Endodermal cell (in vitro differentiated cells): ENCODE results near the gene SLC1A7. TPM values are rescaled to one million over a fixed set of nuclear protein-coding genes. Genes with fewer than 3 reads are reported as not detected.

Experiments
- DNase-seq: peaks from one replicate; pipeline ENCODE4 v3.0.0-alpha.2; 2017
- H3K27ac ChIP-seq: 2 replicates; pipeline ENCODE4 v1.5.1; 2013; ENCODE audit warnings: mild to moderate bottlenecking, low read depth, low read length, moderate library complexity
- H3K27me3 ChIP-seq: 2 replicates; pipeline ENCODE4 v1.6.1; 2013; ENCODE audit warnings: mild to moderate bottlenecking, low read length, moderate library complexity; ENCODE audit not compliant: insufficient read depth, control insufficient read depth, poor library complexity, severe bottlenecking
- H3K36me3 ChIP-seq: 2 replicates; pipeline ENCODE4 v1.7.0; 2013; ENCODE audit warnings: mild to moderate bottlenecking, low read length, moderate library complexity; ENCODE audit not compliant: control insufficient read depth, insufficient read depth
- H3K4me1 ChIP-seq: one replicate; pipeline ENCODE4 v1.7.0; 2013; ENCODE audit warnings: low read length; ENCODE audit not compliant: control insufficient read depth, insufficient read depth
- H3K4me3 ChIP-seq: 2 replicates; pipeline ENCODE4 v1.5.1; 2013; ENCODE audit warnings: mild to moderate bottlenecking, low read length, moderate library complexity
- H3K9ac ChIP-seq: 2 replicates; pipeline ENCODE4 v1.6.1; 2013; ENCODE audit warnings: mild to moderate bottlenecking, low read length, moderate library complexity; ENCODE audit not compliant: poor library complexity, severe bottlenecking; ENCODE audit errors: extremely low read depth
- H3K9me3 ChIP-seq: 2 replicates; pipeline ENCODE4 v1.6.1; 2013; ENCODE audit warnings: mild to moderate bottlenecking, low read length, moderate library complexity; ENCODE audit not compliant: control insufficient read depth
- H3K27ac Mint-ChIP-seq: 2 replicates; pipeline ENCODE4 v1.8.0; 2020; ENCODE audit warnings: mixed read lengths
- H3K27me3 Mint-ChIP-seq: 2 replicates; pipeline ENCODE4 v1.8.0; 2021; ENCODE audit warnings: mild to moderate bottlenecking, mixed read lengths; ENCODE audit not compliant: insufficient read depth
- H3K36me3 Mint-ChIP-seq: 2 replicates; pipeline ENCODE4 v1.8.0; 2020; ENCODE audit warnings: low read depth, mixed read lengths
- H3K4me1 Mint-ChIP-seq: 2 replicates; pipeline ENCODE4 v1.8.0; 2020; ENCODE audit warnings: mixed read lengths
- H3K4me3 Mint-ChIP-seq: 2 replicates; pipeline ENCODE4 v1.8.0; 2020; ENCODE audit warnings: mild to moderate bottlenecking, moderate library complexity, mixed read lengths
- H3K9me3 Mint-ChIP-seq: 2 replicates; pipeline ENCODE4 v1.8.0; 2020; ENCODE audit warnings: mild to moderate bottlenecking, mixed read lengths
- CTCF ChIP-seq: fragments of 200-600 bp; sonication (generic); conservative IDR thresholded peaks from 2 replicates; pipeline ENCODE4 v1.5.0; 2021; ENCODE audit warnings: antibody characterized with exemption, mild to moderate bottlenecking
- WGBS, 2 experiments: methylation state at CpG; one replicate each; pipeline versions ENCODE4 v1.1.5 to v1.1.7; 2013; ENCODE audit warnings: missing lambda C conversion rate in 2 of 2, mixed read lengths in 1 of 2; ENCODE audit not compliant: insufficient coverage in 1 of 2, insufficient read length in 1 of 2; 5-methylcytosine and 5-hydroxymethylcytosine counted together
- total RNA-seq, 2 donors: library from RNA; stranded (reverse); fragmentation: NEBNext Ultra II Directional in 1 of 2; extraction: Animal tissue kit (Norgen Biotek cat#: 25700) in 1 of 2; gene quantifications; 2 replicates in 1 of 2; 3 replicates in 1 of 2; pipeline ENCODE4 v1.2.1, GENCODE V29; 2021

SLC1A7 gene
- total RNA-seq, 2 donors from 2014 or later, result 1.7 to 2.3 TPM

- Histone ChIP-seq H3K9ac (no peak overlapping the region), H3K4me3 (no peak overlapping the region), H3K36me3 (no peaks in the 10 kb centered on the region), H3K9me3 (no peaks in the 10 kb centered on the region), H3K4me1 (no peaks in the 10 kb centered on the region), H3K27ac (no peak overlapping the region), H3K27me3 (peaks cover 54% of the 10 kb centered on the region)
- DNase-seq, result no peak
- H3K4me3 Mint-ChIP-seq, result no peak overlapping the region
- WGBS, 2 experiments, result 92 to 97% methylated on average over 2 of the region's 2 CpGs
- peaks cover 14% of the 10 kb centered on the region for H3K4me1 Mint-ChIP-seq
- no peaks in the 10 kb centered on the region for H3K9me3 Mint-ChIP-seq
- peaks cover 53% of the 10 kb centered on the region for H3K27me3 Mint-ChIP-seq
- peaks cover 3% of the 10 kb centered on the region for H3K36me3 Mint-ChIP-seq
- no peak overlapping the region for H3K27ac Mint-ChIP-seq
- TF ChIP-seq CTCF, result no peak
Observed at GRCh38 chr1:53057127-53057526, 85.3 kb downstream of the SLC1A7 start.

GRCh38 chr1:53051676-53052075 is 90.8 kb downstream of the SLC1A7 start:
- no peaks in the 10 kb centered on the region for H3K9me3 Mint-ChIP-seq
- peaks cover 2% of the 10 kb centered on the region for H3K27me3 Mint-ChIP-seq
- H3K4me1 Mint-ChIP-seq, result peaks cover 36% of the 10 kb centered on the region

GRCh38 chr1:53050310-53050709 is 92.1 kb downstream of the SLC1A7 start:
- Mint-ChIP-seq H3K27ac (no peak overlapping the region), H3K4me3 (no peak overlapping the region), H3K4me1 (peaks cover 36% of the 10 kb centered on the region), H3K9me3 (no peaks in the 10 kb centered on the region), H3K27me3 (no peaks in the 10 kb centered on the region), H3K36me3 (peaks cover 3% of the 10 kb centered on the region)
- no peak for TF ChIP-seq CTCF
- Histone ChIP-seq H3K27me3 (no peaks in the 10 kb centered on the region), H3K27ac (no peak overlapping the region), H3K9ac (no peak overlapping the region), H3K36me3 (no peaks in the 10 kb centered on the region), H3K4me1 (peaks cover 6% of the 10 kb centered on the region), H3K9me3 (no peaks in the 10 kb centered on the region), H3K4me3 (no peak overlapping the region)
- WGBS, 2 experiments, result 92% methylated on average over 2 of the region's 2 CpGs; no CpG with 5 or more reads in 1 of the 2 experiments
- peak; percentile 6 for DNase-seq

More at GRCh38 chr1:53051676-53052075, 90.8 kb downstream of the SLC1A7 start:
- Histone ChIP-seq H3K9ac (no peak overlapping the region), H3K27ac (no peak overlapping the region), H3K36me3 (no peaks in the 10 kb centered on the region), H3K4me3 (no peak overlapping the region), H3K27me3 (no peaks in the 10 kb centered on the region), H3K9me3 (no peaks in the 10 kb centered on the region), H3K4me1 (peaks cover 6% of the 10 kb centered on the region)
- DNase-seq, result peak; percentile 20
- peaks cover 3% of the 10 kb centered on the region for H3K36me3 Mint-ChIP-seq
- WGBS, 2 experiments, result 50 to 56% methylated on average over 1 of the region's 1 CpG
- no peak for TF ChIP-seq CTCF
- H3K27ac Mint-ChIP-seq, result no peak overlapping the region
- H3K4me3 Mint-ChIP-seq, result no peak overlapping the region
